GM10847 (cell line): Measurements from ENCODE around the gene CYB561D1.

Experiments used
- POLR2A ChIP-seq: IDR thresholded peaks from 2 replicates; pipeline ENCODE4 v1.6.1; 2011; ENCODE audit not compliant: insufficient read length; ENCODE audit errors: extremely low read depth

The CYB561D1 gene

GRCh38 chr1:109509176-109510134 lies 15.6 kb downstream of the CYB561D1 start, which contains the start of gene AMIGO1:
Gene AMIGO1 (minus strand): TSS chr1:109509727. CDS start chr1:109508912, 815 bp downstream.
- TF ChIP-seq POLR2A = no peak

- TF ChIP-seq POLR2A = no peak
Measured at GRCh38 chr1:109513110-109513710, 19.3 kb downstream of the CYB561D1 start.

GRCh38 chr1:109514846-109515245 lies 21.0 kb downstream of the CYB561D1 start:
- TF ChIP-seq POLR2A = no peak

GRCh38 chr1:109516872-109517271 lies 23.0 kb downstream of the CYB561D1 start:
- no peak for TF ChIP-seq POLR2A

- TF ChIP-seq POLR2A = no peak
Measured at GRCh38 chr1:109517337-109517736, 23.4 kb downstream of the CYB561D1 start.

- TF ChIP-seq POLR2A = no peak
Measured at GRCh38 chr1:109521002-109521951, 27.4 kb downstream of the CYB561D1 start.

GRCh38 chr1:109522026-109522425 lies 28.1 kb downstream of the CYB561D1 start:
- TF ChIP-seq POLR2A = no peak

GRCh38 chr1:109523706-109524105 lies 29.8 kb downstream of the CYB561D1 start:
- TF ChIP-seq POLR2A = no peak

GRCh38 chr1:109527098-109527811 lies 33.4 kb downstream of the CYB561D1 start:
- TF ChIP-seq POLR2A = no peak

- no peak for TF ChIP-seq POLR2A
Measured at GRCh38 chr1:109527846-109528695, 34.2 kb downstream of the CYB561D1 start.

- TF ChIP-seq POLR2A = no peak
Measured at GRCh38 chr1:109528712-109529111, 34.8 kb downstream of the CYB561D1 start.

GRCh38 chr1:109529881-109530456 lies 36.1 kb downstream of the CYB561D1 start:
- TF ChIP-seq POLR2A = no peak

GRCh38 chr1:109530457-109531087 lies 36.7 kb downstream of the CYB561D1 start:
- no peak for TF ChIP-seq POLR2A
